ENCODE data around the gene SLC23A2.

The SLC23A2 gene

DNA sequence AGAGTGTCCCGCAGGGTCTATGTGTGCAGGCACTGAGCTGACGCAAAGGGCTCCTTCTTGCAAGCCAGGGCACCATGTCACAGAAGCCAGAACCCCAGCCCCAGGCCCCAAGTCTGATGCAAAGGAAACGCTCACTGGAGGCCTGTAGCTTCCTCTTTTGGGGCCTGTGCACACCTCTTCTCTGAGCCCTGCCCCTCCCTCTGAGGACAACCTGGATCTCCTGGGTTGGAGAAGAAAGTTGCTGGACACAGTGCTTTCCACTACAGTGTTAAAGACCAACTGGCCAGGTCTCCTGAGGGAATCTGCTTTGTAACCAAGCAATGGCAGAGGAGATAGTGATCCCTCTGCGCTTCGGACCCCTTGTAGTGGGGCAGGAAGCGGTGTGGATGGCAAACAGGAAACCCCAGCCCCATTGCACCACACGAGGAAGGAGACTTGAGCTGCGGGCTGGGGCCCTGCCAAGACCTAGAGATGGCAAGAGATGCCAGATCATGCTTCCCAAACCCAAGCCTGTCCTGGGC lies 189.6 kb downstream of the SLC23A2 start:
- DNase-seq, result no peak

DNA sequence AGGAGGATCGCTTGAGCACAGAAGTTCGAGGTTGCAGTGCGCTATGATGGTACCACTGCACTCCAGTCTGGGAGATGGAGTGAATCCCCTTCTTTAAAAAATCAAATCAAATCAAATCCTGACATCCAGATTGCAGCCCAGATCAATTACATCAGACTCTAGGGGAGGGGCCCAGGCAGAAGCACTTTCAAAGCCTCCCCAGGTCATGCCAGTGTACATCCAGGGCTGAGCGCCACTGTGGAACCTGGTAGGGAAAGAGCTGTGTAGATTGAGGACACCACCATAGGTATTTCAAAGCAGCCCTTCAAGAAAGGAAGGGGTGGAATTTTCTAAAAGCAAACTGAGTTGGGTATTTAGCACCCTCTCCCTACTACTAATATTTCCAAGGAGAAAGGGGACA lies 190.1 kb downstream of the SLC23A2 start:
- no peak for DNase-seq

- DNase-seq, result no peak
These were observed 190.8 kb downstream of the SLC23A2 start for GRCh38 chr20:4810426-4811019.

DNA sequence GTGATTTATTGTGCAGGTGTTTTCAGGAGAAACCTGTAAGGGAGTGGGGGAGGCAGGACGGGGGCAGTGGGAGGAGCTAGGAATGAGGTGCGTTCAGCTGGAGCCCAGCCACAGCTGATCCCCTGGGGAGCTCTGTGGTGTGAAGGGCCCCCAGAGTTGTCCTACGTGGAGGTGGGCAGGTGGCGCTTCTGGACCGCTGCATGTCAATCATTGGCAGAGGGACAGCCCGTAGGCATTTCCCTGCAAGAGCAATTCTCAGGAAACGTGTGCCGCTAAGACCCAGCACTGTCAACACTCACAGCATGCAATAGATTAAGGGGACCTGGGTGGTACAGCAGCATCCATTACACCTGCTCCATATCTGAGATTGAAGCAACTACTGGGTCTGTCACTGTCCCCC lies 191.6 kb downstream of the SLC23A2 start:
- DNase-seq, result peak; percentile 79

- DNase-seq, result no peak
These were observed 192.4 kb downstream of the SLC23A2 start for GRCh38 chr20:4808872-4809271.

DNA sequence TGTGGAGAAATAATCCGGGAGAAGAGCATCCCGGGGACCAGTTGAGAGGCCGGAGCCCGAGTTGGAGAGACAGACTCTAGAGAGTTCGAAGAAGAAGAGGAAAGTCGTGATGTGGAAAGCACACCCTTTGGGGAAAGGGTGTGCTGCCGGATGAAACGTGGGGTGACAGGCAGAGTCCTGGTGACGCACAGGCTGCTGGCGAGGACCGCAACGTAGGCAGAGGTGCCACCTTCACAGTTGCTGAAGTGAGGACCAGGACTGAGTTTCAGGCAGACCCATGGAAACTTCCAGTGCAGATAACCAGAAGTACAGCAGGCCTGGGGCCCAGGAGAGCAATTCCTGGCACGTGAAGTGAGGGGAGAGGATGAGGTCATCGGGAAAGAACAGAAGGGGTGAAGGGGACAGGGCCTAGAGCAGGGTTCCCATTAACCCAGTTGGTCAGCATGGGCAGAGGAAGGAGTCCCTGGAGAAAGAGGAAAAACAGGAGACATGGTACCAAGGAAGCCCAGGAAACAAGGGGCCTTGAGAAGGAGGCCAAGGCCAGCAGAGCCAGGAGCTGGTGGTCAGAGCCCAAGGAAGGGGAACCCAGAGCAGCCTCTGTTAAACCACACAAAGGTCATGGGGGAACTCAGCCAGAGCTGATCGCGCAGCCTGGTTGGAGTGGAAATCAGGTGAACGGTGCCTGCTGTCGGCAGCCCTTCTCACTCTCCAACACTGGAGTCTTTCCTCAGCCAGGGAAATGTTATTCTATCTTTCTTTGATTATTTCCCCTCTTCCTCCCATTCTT lies 195.5 kb downstream of the SLC23A2 start:
- no peak for DNase-seq

DNA sequence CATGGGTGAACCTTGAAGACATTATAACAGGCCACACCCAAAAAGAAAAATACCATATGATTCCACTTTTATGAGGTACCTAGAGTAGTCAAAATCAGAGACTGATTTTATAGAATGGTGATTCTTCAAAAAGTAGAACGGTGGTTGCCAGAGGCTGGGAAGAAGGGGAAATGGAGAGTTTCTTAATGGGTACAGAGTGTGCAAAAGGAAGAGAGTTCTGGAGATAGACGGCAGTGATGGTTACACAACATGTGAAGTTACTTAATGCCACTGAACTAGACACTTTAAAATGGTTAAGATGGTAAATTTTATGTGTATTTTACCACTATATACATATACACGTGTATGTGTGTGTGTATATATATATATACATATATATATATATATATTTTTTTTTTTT lies 198.8 kb downstream of the SLC23A2 start:
- no peak for DNase-seq

All from NCI-H1105 treated with DMSO at 0.1 percent for 48 hours (cell line).